ENCODE data around the gene RAB10. TPM values are rescaled to one million over a fixed set of nuclear protein-coding genes. Genes with fewer than 3 reads are reported as not detected.

RAB10 gene
- total RNA-seq, 2 donors from 2014 or later = 70.9 to 86.7 TPM

- Histone ChIP-seq H3K27me3 (no peaks in the 10 kb centered on the region), H3K27ac (no peak overlapping the region), H3K4me3 (no peak overlapping the region), H3K36me3 (no peaks in the 10 kb centered on the region), H3K4me1 (no peaks in the 10 kb centered on the region), H3K9me3 (no peaks in the 10 kb centered on the region)
- TF ChIP-seq CTCF (IDR thresholded peaks at IDR 0.05) = no peak
- DNase-seq (ENCODE audit: low spot score) = no peak
Observed at GRCh38 chr2:26144031-26144430, 110.1 kb downstream of the RAB10 start.

GRCh38 chr2:26144953-26145680, 111.2 kb downstream of the RAB10 start:
- DNase-seq (ENCODE audit: low spot score) = no peak
- TF ChIP-seq CTCF (IDR thresholded peaks at IDR 0.05) = peak; percentile 57 to 82

DNA sequence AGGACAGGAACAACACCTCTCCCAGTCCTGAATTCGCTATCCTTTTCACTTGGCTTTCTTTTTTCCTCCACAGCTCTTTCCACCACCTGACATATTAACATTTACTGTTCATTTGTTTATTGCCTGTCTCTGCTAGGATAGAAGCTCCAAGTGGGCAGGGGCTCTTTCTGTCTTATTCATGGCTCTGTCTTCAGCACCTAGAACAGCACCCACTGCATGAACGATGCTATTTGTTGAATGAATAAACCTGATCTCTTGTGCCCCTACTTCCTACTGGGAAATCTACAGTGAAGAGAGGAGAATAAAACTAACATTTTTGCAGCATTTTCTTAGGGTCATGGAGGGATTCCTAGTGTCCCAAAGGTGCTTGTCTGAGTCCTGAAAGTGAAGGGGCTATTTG, 114.6 kb downstream of the RAB10 start:
- no peak overlapping the region for H3K4me3 ChIP-seq
- H3K27ac ChIP-seq = no peak overlapping the region
- no peak for TF ChIP-seq CTCF (IDR thresholded peaks at IDR 0.05)
- H3K27me3 ChIP-seq = no peaks in the 10 kb centered on the region
- no peaks in the 10 kb centered on the region for H3K9me3 ChIP-seq
- no peaks in the 10 kb centered on the region for H3K36me3 ChIP-seq
- no peaks in the 10 kb centered on the region for H3K4me1 ChIP-seq
- no peak for DNase-seq (ENCODE audit: low spot score)

More at GRCh38 chr2:26144953-26145680, 111.2 kb downstream of the RAB10 start:
- no peaks in the 10 kb centered on the region for H3K9me3 ChIP-seq
- H3K4me3 ChIP-seq = no peak overlapping the region
- no peaks in the 10 kb centered on the region for H3K36me3 ChIP-seq
- H3K27me3 ChIP-seq = no peaks in the 10 kb centered on the region
- H3K4me1 ChIP-seq = no peaks in the 10 kb centered on the region
- no peak overlapping the region for H3K27ac ChIP-seq

DNA sequence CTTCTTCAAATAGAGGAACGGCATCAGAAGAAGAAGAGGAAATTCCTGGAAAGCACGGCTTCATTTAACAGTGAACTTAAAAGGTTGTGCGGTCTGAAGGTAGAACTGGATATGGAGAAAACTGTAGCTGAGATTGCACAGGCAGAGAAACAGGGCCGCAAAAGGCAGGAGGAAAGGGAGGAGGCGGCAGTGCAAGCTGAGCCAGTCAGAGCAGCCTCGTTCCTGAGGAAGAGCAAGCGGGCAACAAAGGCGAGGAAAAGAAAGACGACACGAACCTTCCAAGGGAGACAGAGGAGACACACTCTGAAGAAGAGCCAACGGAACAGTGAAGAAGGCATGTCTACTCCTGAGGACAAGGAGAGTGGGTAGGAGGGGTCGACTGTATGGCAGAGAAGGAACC, 116.4 kb downstream of the RAB10 start:
- Histone ChIP-seq H3K4me3 (no peak overlapping the region), H3K36me3 (no peaks in the 10 kb centered on the region), H3K27me3 (no peaks in the 10 kb centered on the region), H3K27ac (no peak overlapping the region), H3K9me3 (peaks cover 0 to 5% of the 10 kb centered on the region in 2 donors), H3K4me1 (no peaks in the 10 kb centered on the region)
- no peak for TF ChIP-seq CTCF (IDR thresholded peaks at IDR 0.05)
- DNase-seq (ENCODE audit: low spot score) = no peak

- H3K27ac ChIP-seq = no peak overlapping the region
Observed at GRCh38 chr2:26157580-26157979, 123.7 kb downstream of the RAB10 start.

More at GRCh38 chr2:26157580-26157979, 123.7 kb downstream of the RAB10 start:
- TF ChIP-seq CTCF (IDR thresholded peaks at IDR 0.05) = no peak
- H3K4me3 ChIP-seq = no peak overlapping the region
- H3K36me3 ChIP-seq = no peaks in the 10 kb centered on the region
- DNase-seq (ENCODE audit: low spot score) = no peak
- H3K9me3 ChIP-seq = peaks cover 0 to 5% of the 10 kb centered on the region in 2 donors
- H3K4me1 ChIP-seq = no peaks in the 10 kb centered on the region
- H3K27me3 ChIP-seq = no peaks in the 10 kb centered on the region
